ENCODE data around the gene SRCIN1.

SRCIN1 gene

GRCh38 chr17:38511150-38512108 lies 94.3 kb downstream of the SRCIN1 start:
- no peak for TF ChIP-seq CTCF (IDR thresholded peaks at IDR 0.05)

GRCh38 chr17:38510421-38511149 lies 95.2 kb downstream of the SRCIN1 start:
- peak; percentile 41; the same call in 1 of the 2 replicates for TF ChIP-seq CTCF (IDR thresholded peaks at IDR 0.05)

- TF ChIP-seq CTCF (IDR thresholded peaks at IDR 0.05): no peak
Measured at GRCh38 chr17:38509772-38510420, 95.9 kb downstream of the SRCIN1 start.

GRCh38 chr17:38508954-38509771 lies 96.6 kb downstream of the SRCIN1 start:
- peak; percentile 57 for TF ChIP-seq CTCF (IDR thresholded peaks at IDR 0.05)

GRCh38 chr17:38508570-38508950 lies 97.2 kb downstream of the SRCIN1 start:
- TF ChIP-seq CTCF (IDR thresholded peaks at IDR 0.05): no peak

- no peak for TF ChIP-seq CTCF (IDR thresholded peaks at IDR 0.05)
Measured at GRCh38 chr17:38507921-38508569, 97.7 kb downstream of the SRCIN1 start.

Measured in LNCAP (cell line).